Astrocyte (in vitro differentiated cells and primary cell): ENCODE measurements around the gene PNKD. TPM values are rescaled to one million over a fixed set of nuclear protein-coding genes. Genes with fewer than 3 reads are reported as not detected.

ENCODE experiments used
- DNase-seq: peaks from one replicate; pipeline ENCODE4 v3.0.0-alpha.2; 2010; ENCODE audit warnings: low read depth
- FAIRE-seq: peaks from 2 replicates; lab custom pipeline; 2011; peaks lifted over from hg19 to GRCh38; lab: Jason Lieb, UNC
- H2AFZ ChIP-seq: 2 replicates; pipeline ENCODE4 v1.6.0; 2012; ENCODE audit warnings: low read depth, low read length, inconsistent platforms
- H3K27ac ChIP-seq: 2 replicates; pipeline ENCODE4 v1.5.1; 2011; ENCODE audit warnings: low read depth, low read length, inconsistent platforms
- H3K27me3 ChIP-seq: 2 replicates; pipeline ENCODE4 v1.6.0; 2011; ENCODE audit warnings: low read length, inconsistent platforms; ENCODE audit not compliant: insufficient read depth
- H3K36me3 ChIP-seq: 2 replicates; pipeline ENCODE4 v1.5.1; 2011; ENCODE audit warnings: low read length, inconsistent platforms; ENCODE audit not compliant: insufficient read depth
- H3K4me1 ChIP-seq: 2 replicates; pipeline ENCODE4 v1.5.1; 2011; ENCODE audit warnings: low read length, inconsistent platforms; ENCODE audit not compliant: insufficient read depth
- H3K4me2 ChIP-seq: 2 replicates; pipeline ENCODE4 v1.6.0; 2012; ENCODE audit warnings: low read length, inconsistent platforms
- H3K4me3 ChIP-seq: 2 replicates; pipeline ENCODE4 v1.5.1; 2011; ENCODE audit warnings: low read depth, mild to moderate bottlenecking, low read length, inconsistent platforms; ENCODE audit not compliant: insufficient read depth
- H3K79me2 ChIP-seq: 2 replicates; pipeline ENCODE4 v1.6.0; 2012; ENCODE audit warnings: mild to moderate bottlenecking, low read length, inconsistent platforms; ENCODE audit not compliant: insufficient read depth
- H3K9ac ChIP-seq: 2 replicates; pipeline ENCODE4 v1.6.0; 2012; ENCODE audit warnings: mild to moderate bottlenecking, low read length, inconsistent platforms
- H3K9me3 ChIP-seq: 2 replicates; pipeline ENCODE4 v1.5.1; 2012; ENCODE audit warnings: low read depth, mild to moderate bottlenecking, low read length, inconsistent platforms; ENCODE audit not compliant: insufficient read depth
- H4K20me1 ChIP-seq: 2 replicates; pipeline ENCODE4 v1.6.0; 2012; ENCODE audit warnings: low read length, inconsistent platforms; ENCODE audit not compliant: insufficient read depth
- H3K27ac Mint-ChIP-seq: one replicate; pipeline ENCODE4 v1.8.0; 2021; ENCODE audit warnings: mild to moderate bottlenecking, mixed read lengths; ENCODE audit not compliant: unreplicated experiment
- H3K27me3 Mint-ChIP-seq: one replicate; pipeline ENCODE4 v1.8.0; 2021; ENCODE audit warnings: low read depth, mixed read lengths; ENCODE audit not compliant: unreplicated experiment
- H3K36me3 Mint-ChIP-seq: one replicate; pipeline ENCODE4 v1.8.0; 2021; ENCODE audit warnings: low read depth, mixed read lengths; ENCODE audit not compliant: unreplicated experiment
- H3K4me1 Mint-ChIP-seq: one replicate; pipeline ENCODE4 v1.8.0; 2021; ENCODE audit warnings: low read depth, mixed read lengths; ENCODE audit not compliant: unreplicated experiment
- H3K4me3 Mint-ChIP-seq: one replicate; pipeline ENCODE4 v1.8.0; 2021; ENCODE audit warnings: mild to moderate bottlenecking, moderate library complexity, mixed read lengths; ENCODE audit not compliant: unreplicated experiment
- H3K9me3 Mint-ChIP-seq: one replicate; pipeline ENCODE4 v1.8.0; 2021; ENCODE audit warnings: mild to moderate bottlenecking, mixed read lengths; ENCODE audit not compliant: unreplicated experiment
- CTCF ChIP-seq: IDR thresholded peaks from 2 replicates; pipeline ENCODE4 v1.5.1; 2011; ENCODE audit warnings: low read depth, mild to moderate bottlenecking, inconsistent platforms, low read length, moderate library complexity; ENCODE audit not compliant: insufficient read depth
- EZH2 ChIP-seq: IDR thresholded peaks from 2 replicates; pipeline ENCODE4 v1.6.1; 2012; ENCODE audit warnings: mild to moderate bottlenecking, low read length, inconsistent platforms; ENCODE audit not compliant: insufficient read depth
- total RNA-seq: library from RNA; stranded (reverse); gene quantifications from 2 replicates; pipeline ENCODE4 v1.2.1, GENCODE V29; 2021

Gene PNKD
- total RNA-seq, 1 donor from 2014 or later: 40.9 TPM

- Histone ChIP-seq H3K4me1 (no peaks in the 10 kb centered on the region), H2AFZ (no peak overlapping the region), H3K36me3 (no peaks in the 10 kb centered on the region), H3K79me2 (no peaks in the 10 kb centered on the region), H3K9me3 (no peaks in the 10 kb centered on the region), H3K27me3 (no peaks in the 10 kb centered on the region), H4K20me1 (no peaks in the 10 kb centered on the region), H3K27ac (no peak overlapping the region), H3K9ac (no peak overlapping the region), H3K4me2 (no peak overlapping the region), H3K4me3 (no peak overlapping the region)
- Mint-ChIP-seq H3K4me1 (peaks cover 8% of the 10 kb centered on the region), H3K27ac (no peak overlapping the region), H3K9me3 (no peaks in the 10 kb centered on the region), H3K36me3 (peaks cover 18% of the 10 kb centered on the region), H3K27me3 (peaks cover 2% of the 10 kb centered on the region), H3K4me3 (no peak overlapping the region)
- FAIRE-seq: no peak
- TF ChIP-seq EZH2 (no peak), CTCF (no peak)
- DNase-seq: no peak
These were observed 73.9 kb downstream of the PNKD start for GRCh38 chr2:218344090-218344754.

- Histone ChIP-seq H3K9me3 (no peaks in the 10 kb centered on the region), H3K4me1 (no peaks in the 10 kb centered on the region), H3K27ac (no peak overlapping the region), H3K27me3 (no peaks in the 10 kb centered on the region), H3K36me3 (no peaks in the 10 kb centered on the region), H3K4me2 (no peak overlapping the region), H3K79me2 (no peaks in the 10 kb centered on the region), H2AFZ (no peak overlapping the region), H3K4me3 (no peak overlapping the region), H4K20me1 (no peaks in the 10 kb centered on the region), H3K9ac (no peak overlapping the region)
- Mint-ChIP-seq H3K4me1 (peaks cover 8% of the 10 kb centered on the region), H3K9me3 (peaks cover 4% of the 10 kb centered on the region), H3K4me3 (no peak overlapping the region), H3K27me3 (no peaks in the 10 kb centered on the region), H3K36me3 (peaks cover 17% of the 10 kb centered on the region), H3K27ac (no peak overlapping the region)
- TF ChIP-seq EZH2 (no peak), CTCF (no peak)
- no peak for FAIRE-seq
- DNase-seq: no peak
These were observed 74.6 kb downstream of the PNKD start for GRCh38 chr2:218344755-218345417.
